Sigmoid colon (tissue), 7 donors: ENCODE data around the gene RIPK4. TPM values are rescaled to one million over a fixed set of nuclear protein-coding genes. Genes with fewer than 3 reads are reported as not detected.

ENCODE experiments used
- DNase-seq: peaks from one replicate; pipeline ENCODE4 v3.0.0-alpha.2; 2019
- H3K27ac ChIP-seq, 4 donors: fragments of 200-600 bp; sonication (generic); one replicate each; pipeline ENCODE4 v1.5.1; 2016 to 2019; ENCODE audit warnings: mild to moderate bottlenecking in 1 of 4
- H3K27me3 ChIP-seq, 3 donors: fragments of 200-600 bp; sonication (generic); one replicate each; pipeline ENCODE4 v1.5.1; 2019; ENCODE audit warnings: mild to moderate bottlenecking in 1 of 3
- H3K36me3 ChIP-seq, 4 donors: fragments of 200-600 bp; sonication (generic); one replicate each; pipeline ENCODE4 v1.5.1; 2016 to 2019
- H3K4me1 ChIP-seq, 4 donors: fragments of 200-600 bp; sonication (generic); one replicate each; pipeline ENCODE4 v1.5.1; 2017 to 2019
- H3K4me3 ChIP-seq, 4 donors: fragments of 200-600 bp; sonication (generic); one replicate each; pipeline ENCODE4 v1.5.1; 2017 to 2019; ENCODE audit warnings: mild to moderate bottlenecking in 2 of 4, moderate library complexity in 1 of 4
- H3K9me3 ChIP-seq, 4 donors: fragments of 200-600 bp in 3 of 4; sonication (generic) in 3 of 4; one replicate each; pipeline versions ENCODE4 v1.5.1 to v1.6.1; 2013 to 2019
- CTCF ChIP-seq, 4 experiments: fragments of 450-650 bp in 3 of 4; fragments of 200-600 bp in 1 of 4; IDR thresholded peaks; one replicate each; pipeline ENCODE4 v1.5.1; 2016 to 2019; ENCODE audit warnings: antibody characterized with exemption in 4 of 4, mild to moderate bottlenecking in 3 of 4, moderate library complexity in 2 of 4
- EP300 ChIP-seq, 4 donors: sonication (generic); formaldehyde crosslinking; IDR thresholded peaks; one replicate each; pipeline ENCODE4 v1.6.1; 2017; ENCODE audit warnings: antibody characterized with exemption in 4 of 4
- POLR2A ChIP-seq, 2 donors: fragments of 450-650 bp; IDR thresholded peaks; one replicate each; pipeline ENCODE4 v1.6.1; 2016; ENCODE audit warnings: antibody characterized with exemption in 2 of 2, mild to moderate bottlenecking in 2 of 2, moderate library complexity in 2 of 2
- POLR2AphosphoS5 ChIP-seq, 4 donors: sonication (generic); formaldehyde crosslinking; IDR thresholded peaks; one replicate each; pipeline ENCODE4 v1.6.1; 2017; ENCODE audit warnings: antibody characterized with exemption in 4 of 4
- WGBS, 2 donors: extraction: QIAGEN DNeasy Blood & Tissue Kit; methylation state at CpG; one replicate each; pipeline ENCODE4 v1.1.7; 2013; 5-methylcytosine and 5-hydroxymethylcytosine counted together
- intact Hi-C: fragments of 100-400 bp; cut with DNase I; formaldehyde crosslinking; loops from one replicate; pipeline ENCODE4 v1.15.1; 2023
- polyA plus RNA-seq, 3 donors: library from polyadenylated mRNA; stranded (reverse); fragments of 200-250 nt; gene quantifications; one replicate each; pipeline ENCODE4 v1.2.3, GENCODE V29; 2013
- total RNA-seq, 4 donors: library from RNA; depleted of rRNA; stranded (reverse); fragments of >200 nt; gene quantifications; one replicate each; pipeline ENCODE4 v1.1.0, GENCODE V29; 2016
- donor health status: healthy with polysubstance abuse.
- donor health status: Bipolar disorder and iron deficiency.
- donor health status: healthy.

The RIPK4 gene
- total and polyA plus RNA-seq, 7 donors, result under 0.01 to 7.8 (median 0.54) TPM

- Histone ChIP-seq H3K36me3 (no peaks in the 10 kb centered on the region), H3K4me3 (peak overlapping the region; percentile 24 to 39 (median 38)), H3K4me1 (peaks cover 0 to 40% (median 30%) of the 10 kb centered on the region in 4 donors), H3K27me3 (peaks cover 51 to 100% (median 87%) of the 10 kb centered on the region in 3 donors), H3K9me3 (no peaks in the 10 kb centered on the region), H3K27ac (peak overlapping the region; percentile 15 to 66 (median 36))
- intact Hi-C loops, result no loop called here
- peak; percentile 53 for DNase-seq
- TF ChIP-seq CTCF (IDR thresholded peaks at IDR 0.05), result no peak
- no peak for TF ChIP-seq EP300 (IDR thresholded peaks at IDR 0.05)
- TF ChIP-seq POLR2AphosphoS5 (IDR thresholded peaks at IDR 0.05), result no peak
- TF ChIP-seq POLR2A (IDR thresholded peaks at IDR 0.05), result no peak
- 3 to 8% methylated on average over 88 of the region's 88 CpGs for WGBS, 2 donors
Observed at GRCh38 chr21:41765973-41766882, 624 bp downstream of the RIPK4 start.

GRCh38 chr21:41765420-41765821, 1.4 kb downstream of the RIPK4 start:
- peaks cover 0 to 46% (median 31%) of the 10 kb centered on the region in 4 donors for H3K4me1 ChIP-seq
- intact Hi-C loops, result no loop called here
- peak; percentile 29 for DNase-seq
- WGBS, 2 donors, result 80 to 81% methylated on average over 11 of the region's 11 CpGs
- H3K36me3 ChIP-seq, result no peaks in the 10 kb centered on the region
- TF ChIP-seq POLR2A (IDR thresholded peaks at IDR 0.05) (no peak), CTCF (IDR thresholded peaks at IDR 0.05) (no peak), POLR2AphosphoS5 (IDR thresholded peaks at IDR 0.05) (no peak), EP300 (IDR thresholded peaks at IDR 0.05) (no peak)
- H3K4me3 ChIP-seq, result no peak overlapping the region
- H3K9me3 ChIP-seq, result no peaks in the 10 kb centered on the region
- no peak overlapping the region for H3K27ac ChIP-seq
- peaks cover 53 to 100% (median 92%) of the 10 kb centered on the region in 3 donors for H3K27me3 ChIP-seq

GRCh38 chr21:41764558-41765419, 2.1 kb downstream of the RIPK4 start:
- Histone ChIP-seq H3K27me3 (peaks cover 53 to 100% (median 87%) of the 10 kb centered on the region in 3 donors), H3K27ac (no peak overlapping the region), H3K36me3 (no peaks in the 10 kb centered on the region), H3K9me3 (no peaks in the 10 kb centered on the region), H3K4me3 (no peak overlapping the region), H3K4me1 (peaks cover 0 to 46% (median 31%) of the 10 kb centered on the region in 4 donors)
- intact Hi-C loops, result no loop called here
- 59 to 77% methylated on average over 7 of the region's 7 CpGs for WGBS, 2 donors
- peak; percentile 15 for DNase-seq
- no peak for TF ChIP-seq POLR2A (IDR thresholded peaks at IDR 0.05)
- TF ChIP-seq CTCF (IDR thresholded peaks at IDR 0.05), result no peak
- no peak for TF ChIP-seq POLR2AphosphoS5 (IDR thresholded peaks at IDR 0.05)
- TF ChIP-seq EP300 (IDR thresholded peaks at IDR 0.05), result no peak

GRCh38 chr21:41763996-41764395, 2.9 kb downstream of the RIPK4 start:
- no peaks in the 10 kb centered on the region for H3K36me3 ChIP-seq
- WGBS, 2 donors, result 76 to 81% methylated on average over 8 of the region's 8 CpGs
- DNase-seq, result no peak
- no peak overlapping the region for H3K27ac ChIP-seq
- peaks cover 0 to 43% (median 31%) of the 10 kb centered on the region in 4 donors for H3K4me1 ChIP-seq
- no peaks in the 10 kb centered on the region for H3K9me3 ChIP-seq
- intact Hi-C loops, result no loop called here
- peaks cover 46 to 92% (median 79%) of the 10 kb centered on the region in 3 donors for H3K27me3 ChIP-seq
- no peak for TF ChIP-seq POLR2AphosphoS5 (IDR thresholded peaks at IDR 0.05)
- TF ChIP-seq EP300 (IDR thresholded peaks at IDR 0.05), result no peak
- TF ChIP-seq CTCF (IDR thresholded peaks at IDR 0.05), result no peak
- no peak for TF ChIP-seq POLR2A (IDR thresholded peaks at IDR 0.05)
- no peak overlapping the region for H3K4me3 ChIP-seq
